Measurements from ENCODE around the gene METTL26.
A peak's percentile ranks its signal among the peaks of the same experiment; 100 is the strongest.
"Not testable (repeated sequence)": the region's sequence is repeated elsewhere in the genome, so short reads cannot be mapped to it uniquely, and the experiment has no call there.

METTL26 gene

DNA sequence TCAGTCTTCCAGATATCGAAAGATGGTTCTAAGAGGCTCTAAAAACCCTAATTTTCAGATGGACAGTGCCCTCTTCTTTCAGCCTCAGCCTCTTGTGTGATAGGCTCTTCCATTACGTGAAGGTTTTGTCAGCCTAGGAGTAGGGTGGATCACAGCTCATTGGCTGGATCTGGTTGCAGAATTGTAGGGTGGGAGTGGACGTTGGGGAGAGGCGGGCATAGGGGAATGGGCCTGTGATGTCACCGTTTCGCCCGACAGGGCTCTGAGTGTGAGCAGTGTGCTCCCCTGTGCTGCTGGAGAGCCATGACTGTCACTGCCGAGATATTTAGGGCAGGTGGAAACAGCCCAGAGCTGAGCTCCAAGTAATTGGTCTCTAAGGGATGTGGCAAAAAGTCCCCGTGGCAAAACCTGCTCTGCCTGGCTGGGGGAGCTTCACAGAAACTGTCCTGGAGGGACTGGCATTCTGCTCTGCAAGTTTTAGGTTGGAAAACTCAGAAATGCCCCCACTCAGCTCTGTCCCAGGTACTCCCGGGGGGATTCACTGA is 11.5 kb downstream of the METTL26 start:
- DNase-seq, result no peak

DNA sequence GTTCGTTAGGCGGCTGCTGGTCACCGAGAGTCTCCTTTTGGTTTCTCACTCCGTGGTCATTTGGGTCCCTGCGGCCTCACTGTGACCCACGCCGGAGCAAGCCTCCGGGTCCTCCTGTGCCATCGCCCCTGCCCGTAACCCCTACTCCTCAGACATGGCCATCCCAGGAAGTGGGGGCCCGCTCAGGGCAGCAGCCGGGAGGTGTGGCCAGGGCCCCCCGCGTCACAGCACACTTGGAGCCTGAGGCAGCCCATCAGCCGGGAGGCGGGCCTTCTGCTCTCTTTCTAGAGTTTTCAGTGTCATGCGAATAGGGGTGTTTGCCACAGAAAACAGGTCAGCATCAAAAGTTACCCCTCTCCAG is 13.2 kb downstream of the METTL26 start:
- no peak for DNase-seq

DNA sequence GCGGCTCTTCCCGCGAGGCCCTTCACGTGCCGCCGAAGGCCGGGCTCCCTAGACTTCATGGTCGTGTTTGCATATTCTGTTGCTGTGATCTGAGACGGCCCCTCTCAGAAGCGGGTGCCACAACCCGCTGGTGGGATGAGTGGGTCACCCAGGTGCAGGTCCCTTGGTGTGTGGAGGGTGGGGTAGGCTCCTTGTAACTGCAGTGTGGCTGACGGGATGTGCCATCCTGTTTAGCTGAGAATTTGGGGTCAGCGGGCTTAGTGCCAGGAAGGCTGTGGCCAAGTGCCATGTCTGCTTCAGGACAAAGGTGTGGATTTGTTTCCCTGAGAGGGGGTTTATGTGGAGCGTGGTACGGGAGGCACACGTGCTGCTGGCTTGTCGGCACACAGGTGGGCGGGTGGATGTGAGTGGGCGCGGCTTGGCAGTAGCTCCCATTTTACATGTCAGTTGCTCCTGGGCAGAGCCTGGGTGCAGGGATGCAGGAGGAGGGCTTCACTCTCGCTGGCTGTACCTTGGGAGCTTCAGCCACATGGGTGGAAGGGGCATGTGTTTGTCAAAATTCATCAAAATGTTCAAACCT is 14.5 kb downstream of the METTL26 start:
- no peak for DNase-seq

DNA sequence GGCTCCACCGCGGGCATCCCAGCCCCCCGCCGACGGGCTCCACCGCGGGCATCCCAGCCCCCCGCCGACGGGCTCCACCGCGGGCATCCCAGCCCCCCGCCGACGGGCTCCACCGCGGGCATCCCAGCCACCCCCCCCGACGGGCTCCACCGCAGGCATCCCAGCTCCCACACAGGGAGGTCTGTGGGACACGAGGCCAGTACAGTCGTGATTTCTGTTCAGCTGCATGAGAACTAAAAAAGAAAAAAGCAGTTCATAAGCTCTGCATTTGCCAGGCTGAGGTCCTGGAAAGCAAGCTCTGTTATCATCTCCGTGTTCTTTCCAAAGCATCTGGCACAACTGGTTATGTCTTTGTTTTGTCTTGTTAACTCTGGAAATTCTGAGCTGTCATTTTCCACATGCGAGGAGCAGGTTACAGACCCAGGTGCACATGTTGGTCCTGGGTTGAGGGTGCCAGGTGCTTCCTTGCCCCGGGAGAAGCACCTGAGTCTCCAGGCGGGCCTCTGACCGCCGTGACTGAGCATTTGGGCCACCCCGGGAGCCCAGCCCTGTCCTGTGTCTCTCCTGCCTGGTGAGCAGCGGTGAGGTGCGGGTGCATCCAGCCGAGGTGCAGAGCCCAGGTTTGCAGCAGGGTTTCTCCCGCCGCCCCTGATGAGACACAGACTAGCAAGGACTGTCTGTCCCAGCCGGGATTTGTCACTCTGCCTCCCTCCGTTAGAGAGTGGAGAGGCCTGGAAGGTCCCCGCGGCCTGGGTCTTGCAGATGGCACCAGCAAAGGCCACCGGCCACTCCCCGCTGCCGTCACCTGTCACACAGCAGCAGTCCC is 15.2 kb downstream of the METTL26 start:
- no peak for DNase-seq

DNA sequence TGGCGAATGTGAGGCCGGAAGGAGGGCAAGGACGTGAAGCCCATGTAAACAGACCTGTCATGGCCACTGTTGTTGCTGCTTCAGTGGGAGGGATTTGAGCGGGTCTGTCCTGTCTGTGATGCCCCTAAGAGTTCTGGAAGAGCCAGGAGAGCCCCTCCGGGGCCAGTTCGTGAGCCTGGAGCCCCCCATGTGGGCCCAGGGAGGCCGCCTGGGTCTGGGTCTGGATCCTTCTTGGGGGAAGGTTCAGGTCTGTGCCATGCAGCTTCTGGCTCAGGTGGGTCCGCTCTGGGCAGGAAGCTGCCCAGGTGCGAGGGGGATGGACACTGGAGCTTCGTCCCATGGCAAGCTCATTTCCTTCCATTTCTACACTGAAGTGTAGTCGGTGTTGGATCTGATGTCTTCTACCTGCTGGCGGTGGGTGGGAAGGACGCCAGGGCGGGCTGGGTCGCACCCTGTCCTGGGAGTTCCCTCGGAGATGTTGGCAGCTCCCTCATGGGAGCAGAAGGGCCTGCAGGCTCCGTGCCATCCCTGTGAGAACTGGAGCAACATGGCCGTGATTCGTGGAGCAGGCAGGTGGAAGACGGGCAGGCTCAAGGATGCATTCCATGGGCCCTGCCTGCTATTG is 16.5 kb downstream of the METTL26 start:
- DNase-seq, result no peak

DNA sequence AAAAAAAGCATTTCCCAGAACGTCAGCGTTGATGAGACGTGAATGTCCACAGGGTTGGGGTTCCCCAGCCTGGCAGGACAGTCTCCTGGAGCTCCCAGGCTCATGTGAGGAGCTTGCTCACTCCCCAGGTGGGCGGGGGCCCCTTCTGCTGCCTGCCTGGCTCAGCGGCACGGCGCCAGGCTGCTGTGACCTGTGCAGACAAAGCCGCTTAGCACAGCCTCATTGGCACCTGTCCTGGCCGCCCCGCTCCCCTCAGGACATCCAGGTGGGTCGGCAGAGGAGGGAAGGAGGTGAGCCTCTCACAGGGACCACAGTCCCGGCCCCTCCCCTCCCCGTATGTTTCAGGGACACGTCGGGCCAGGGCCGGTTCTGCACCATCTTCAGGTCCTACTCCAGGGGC is 18.2 kb downstream of the METTL26 start:
- no peak for DNase-seq

DNA sequence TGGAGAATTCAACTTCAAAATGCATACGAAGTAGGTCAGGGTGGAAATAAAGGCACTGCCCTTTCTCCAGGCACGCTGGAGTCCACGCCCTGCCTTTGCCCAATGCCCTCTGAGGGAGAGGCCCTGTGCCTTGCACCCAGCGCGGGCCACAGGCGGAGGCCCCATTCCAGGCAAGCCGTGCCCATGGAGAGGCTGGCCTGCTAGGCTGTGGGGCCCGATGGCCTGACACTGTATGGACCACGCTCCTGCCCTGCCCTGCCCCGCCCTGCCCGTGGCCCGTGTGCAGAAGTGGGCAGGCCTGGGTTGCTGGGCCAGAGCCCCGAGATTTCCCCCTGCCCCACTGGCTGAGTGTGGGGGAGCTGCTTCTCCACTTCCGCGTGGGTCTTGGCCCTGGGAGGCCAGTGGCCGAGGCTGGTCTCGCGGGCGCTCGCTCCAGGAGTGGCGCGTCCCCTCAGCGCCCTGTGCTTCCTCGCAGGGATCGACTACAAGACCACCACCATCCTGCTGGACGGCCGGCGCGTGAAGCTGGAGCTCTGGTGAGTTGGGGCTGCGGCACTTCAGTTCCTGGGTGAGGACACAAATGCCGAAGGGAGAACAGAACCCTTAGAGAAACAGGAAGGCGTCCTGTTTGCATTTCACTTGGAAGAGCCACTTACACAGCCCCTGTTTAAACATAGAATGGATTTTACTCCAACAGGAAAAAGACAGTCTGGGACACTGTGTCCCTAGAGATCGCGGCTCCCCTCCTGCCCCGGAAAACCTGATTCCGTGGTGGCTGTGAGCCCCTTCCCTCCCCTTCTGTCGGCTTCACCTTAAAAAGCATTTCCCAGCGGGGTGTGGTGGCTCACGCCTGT is 19.1 kb downstream of the METTL26 start:
- no peak for DNase-seq

DNA sequence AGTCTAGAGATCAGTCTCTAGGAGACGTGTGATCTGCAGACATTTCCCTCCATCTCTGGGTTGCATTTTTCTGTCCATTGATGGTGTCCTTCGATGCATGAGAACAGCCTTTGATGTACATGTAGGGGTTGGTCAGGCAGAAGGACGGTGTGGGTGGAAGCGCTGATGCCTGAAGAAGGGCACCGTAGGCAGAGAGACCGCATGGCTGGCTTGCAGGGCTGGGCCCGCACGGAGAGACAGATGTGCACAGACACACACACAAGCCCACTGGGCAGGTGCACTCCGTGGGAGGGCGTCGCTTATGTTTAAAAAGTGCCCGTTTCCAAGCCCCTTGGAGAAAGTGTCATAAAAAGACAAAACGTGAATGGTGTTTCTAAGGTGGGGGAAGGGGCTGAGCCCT is 21.0 kb downstream of the METTL26 start:
- DNase-seq, result no peak

DNA sequence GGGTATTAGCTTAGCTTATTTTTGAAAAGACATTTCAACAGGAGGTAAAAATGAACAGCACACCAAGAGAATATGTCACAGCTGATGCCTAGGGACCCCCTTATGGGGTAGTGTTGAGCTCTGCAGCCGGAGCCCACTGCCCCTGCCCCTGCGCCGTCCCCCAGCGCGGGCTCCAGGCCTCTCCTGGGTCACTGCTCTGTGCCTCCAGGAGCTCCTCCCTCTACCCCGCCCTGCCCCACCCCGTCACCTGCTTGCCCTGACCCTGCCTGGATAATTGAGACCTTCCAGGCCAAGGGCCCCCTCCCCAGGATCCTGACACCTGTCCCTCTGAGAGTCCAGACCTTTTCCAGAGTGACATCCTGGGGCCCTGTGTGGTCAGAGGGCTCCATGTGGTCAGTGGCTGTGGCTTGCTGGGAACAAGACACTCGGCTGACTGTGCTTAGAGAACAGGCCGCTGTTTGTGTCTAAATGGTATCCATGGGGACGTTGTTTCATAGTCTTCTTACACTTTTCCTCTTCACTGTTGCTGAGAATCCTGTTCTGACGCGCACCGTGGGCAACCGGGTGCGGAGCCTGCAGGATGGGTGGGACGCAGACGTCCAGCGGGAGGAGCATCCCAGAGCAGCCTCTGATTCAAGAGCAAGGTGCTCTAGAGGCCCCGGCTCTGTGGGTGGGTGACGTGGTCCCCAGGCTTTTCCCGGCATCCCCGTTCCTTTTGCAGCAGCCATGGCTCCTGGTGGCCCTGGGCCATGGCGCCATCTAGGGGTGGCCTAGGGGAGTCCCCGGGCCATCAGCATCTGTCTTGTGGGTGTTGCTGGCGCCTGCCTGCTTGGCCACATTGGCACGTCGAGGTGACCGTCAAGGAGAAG is 25.4 kb downstream of the METTL26 start:
- peak; percentile 55 for DNase-seq

DNA sequence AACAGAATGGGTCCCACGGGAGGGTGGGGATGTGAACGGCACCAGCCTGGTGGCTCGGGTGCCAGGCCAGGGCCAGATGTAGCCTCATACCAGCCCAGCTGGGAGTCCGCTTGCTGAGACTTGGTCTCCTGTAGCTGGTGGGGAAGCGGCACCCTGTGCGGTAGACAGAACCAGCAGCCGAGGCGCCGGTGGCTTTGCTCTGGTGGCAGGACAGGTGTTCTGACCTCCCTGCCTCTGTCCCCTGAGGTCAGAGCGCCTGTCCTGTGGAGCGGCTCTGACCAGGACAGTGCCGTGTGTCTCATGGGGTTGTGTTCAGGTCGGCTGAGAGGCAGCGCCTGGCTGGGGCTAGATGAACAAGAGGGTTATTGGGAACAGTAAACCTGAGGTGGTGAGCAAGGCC is 26.1 kb downstream of the METTL26 start:
- no peak for DNase-seq

DNA sequence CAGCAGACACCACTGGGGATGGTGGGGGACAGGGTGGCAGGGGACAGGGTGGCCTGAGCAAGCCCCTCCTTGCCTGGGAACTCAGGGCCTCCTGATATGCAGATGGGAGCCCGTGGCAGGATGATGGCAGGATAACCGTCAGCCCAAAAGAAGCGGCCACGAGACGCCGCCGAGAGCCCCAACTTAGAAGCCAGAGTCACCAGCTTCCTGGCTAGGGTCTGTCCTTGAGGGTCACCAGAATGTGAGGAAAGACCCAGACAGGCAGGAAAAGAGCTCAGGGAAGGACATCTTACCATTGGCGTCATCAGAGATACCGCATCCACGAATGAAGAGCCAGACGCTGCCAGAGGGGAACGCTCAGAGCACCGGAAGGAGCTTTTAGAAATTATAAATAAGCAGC is 26.8 kb downstream of the METTL26 start:
- DNase-seq, result no peak

DNA sequence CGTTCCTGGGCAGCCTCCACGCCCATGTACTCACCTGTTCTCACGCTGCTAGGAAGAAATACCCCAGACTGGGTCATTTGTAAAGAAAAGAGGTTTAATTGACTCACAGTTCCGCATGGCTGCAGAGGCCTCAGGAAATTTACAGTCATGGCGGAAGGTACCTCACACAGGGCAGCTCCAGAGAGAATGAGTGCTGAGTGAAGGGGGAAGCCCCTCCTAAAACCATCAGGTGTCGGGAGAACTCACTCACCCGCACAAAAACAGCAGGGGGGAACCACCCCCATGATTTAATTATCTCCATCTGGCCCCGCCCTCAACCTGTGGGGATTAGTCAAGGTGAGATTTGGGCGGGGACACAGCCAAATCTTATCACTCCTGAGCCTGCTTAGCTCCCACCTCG is 28.1 kb downstream of the METTL26 start:
- no peak for DNase-seq

DNA sequence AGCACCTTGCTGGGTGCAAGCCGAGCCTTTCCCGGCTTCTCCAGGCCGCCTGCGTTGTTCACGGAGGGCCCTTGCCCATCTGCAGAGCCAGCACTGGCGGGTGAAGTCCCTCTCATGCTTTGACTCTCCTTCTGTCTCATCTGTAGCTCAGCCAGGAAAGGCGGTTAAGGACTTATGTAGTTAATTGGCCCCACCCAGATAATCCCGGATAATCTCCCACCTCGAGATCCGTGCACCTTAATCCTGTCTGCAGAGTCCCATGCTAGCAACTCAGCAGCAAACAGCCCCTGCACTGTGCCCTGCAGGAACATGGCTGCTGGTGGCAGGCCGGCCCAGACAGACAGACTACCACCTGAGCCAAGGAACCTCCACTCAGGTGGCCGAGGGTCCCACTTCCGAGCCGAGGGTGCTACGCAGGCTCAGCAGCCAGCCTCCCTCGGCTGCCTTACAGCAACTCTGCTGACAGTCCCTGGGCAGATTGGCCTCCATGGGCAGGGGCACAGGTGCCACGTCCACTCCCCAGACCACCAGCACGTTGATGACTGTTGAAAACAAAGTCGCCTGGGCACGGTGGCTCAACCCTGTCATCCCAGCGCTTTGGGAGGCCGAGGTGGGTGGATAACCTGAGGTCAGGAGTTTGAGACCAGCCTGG is 29.3 kb downstream of the METTL26 start:
- no peak for DNase-seq

DNA sequence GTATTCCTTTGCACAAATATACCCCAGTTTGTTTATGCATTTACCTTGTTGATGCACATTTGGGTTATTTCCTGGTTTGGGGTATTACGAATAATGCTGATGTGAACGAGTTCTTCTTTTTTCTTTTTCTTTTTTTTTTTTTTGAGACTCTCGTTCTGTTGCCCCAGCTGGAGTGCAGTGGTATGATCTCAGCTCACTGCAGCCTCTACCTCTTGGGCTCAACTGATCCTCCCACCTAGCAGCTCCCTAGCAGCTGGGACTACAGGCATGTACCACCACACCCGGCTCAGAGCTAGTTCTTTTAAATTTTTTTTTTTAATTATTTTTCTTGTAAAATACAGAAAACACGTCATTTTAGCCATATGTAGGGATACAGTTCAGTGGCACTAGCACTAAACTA is 32.2 kb downstream of the METTL26 start:
- DNase-seq, result no peak

DNA sequence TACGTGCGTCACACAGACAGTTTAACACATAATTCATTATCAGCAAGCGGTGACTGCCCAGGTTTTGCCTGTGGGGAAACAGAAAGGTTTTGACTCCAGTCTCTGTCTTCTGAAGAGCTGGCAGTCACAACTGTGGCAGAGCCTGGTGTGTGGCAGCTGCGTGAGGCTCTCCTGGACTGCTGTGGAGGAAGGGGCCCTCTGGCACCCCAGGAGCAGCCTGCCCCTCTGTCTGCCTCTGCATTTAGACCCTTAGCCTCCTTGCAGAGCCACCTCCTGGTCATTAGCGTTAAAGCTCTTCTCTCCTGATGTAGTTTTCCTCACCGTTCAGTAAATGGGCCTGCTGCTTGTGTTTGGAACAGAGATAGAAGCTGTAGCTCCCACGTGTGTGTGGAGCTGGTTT is 35.3 kb downstream of the METTL26 start:
- DNase-seq, result no peak

DNA sequence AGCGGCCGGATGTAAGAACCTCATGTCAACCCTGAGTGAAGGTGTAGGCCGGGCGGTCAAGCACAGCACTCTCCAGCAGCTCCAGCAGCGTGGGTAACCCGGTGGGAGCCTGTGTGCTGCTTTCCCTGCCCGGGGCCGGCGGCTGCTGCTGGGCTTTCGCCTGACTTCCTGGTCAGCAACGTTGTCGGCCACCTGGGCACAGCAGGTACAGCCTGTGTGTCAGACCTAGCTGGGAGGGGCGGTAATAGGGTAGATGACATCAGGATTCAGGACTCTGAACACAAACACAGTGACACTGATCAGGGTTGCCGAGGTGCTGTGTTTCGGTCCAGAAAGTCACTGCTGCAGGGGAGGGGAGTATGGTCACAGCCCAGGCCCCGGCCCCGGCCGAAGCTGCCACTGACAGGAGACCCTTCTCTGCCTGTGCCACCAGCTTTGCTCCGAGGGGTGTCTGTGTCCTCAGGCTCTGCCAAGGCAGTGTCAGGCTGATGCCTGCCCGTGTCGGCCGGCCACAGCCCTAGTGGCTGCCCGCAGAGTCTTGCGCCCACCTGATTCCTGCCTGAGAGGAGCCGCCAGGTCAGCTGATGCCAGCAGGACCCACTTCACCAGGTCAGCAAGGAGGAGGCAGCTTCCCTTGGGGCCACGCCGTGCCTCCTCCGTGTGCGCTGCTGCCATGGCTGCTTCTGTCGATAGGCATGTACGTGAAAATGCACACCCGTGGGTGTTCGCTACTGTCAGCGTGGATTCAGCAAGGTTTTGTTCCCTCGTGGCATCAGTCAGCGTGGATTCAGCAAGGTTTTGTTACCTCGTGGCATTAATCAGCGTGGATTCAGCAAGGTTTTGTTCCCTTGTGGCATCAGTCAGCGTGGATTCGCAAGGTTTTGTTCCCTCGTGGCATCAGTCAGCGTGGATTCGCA is 37.0 kb downstream of the METTL26 start:
- DNase-seq, result no peak

DNA sequence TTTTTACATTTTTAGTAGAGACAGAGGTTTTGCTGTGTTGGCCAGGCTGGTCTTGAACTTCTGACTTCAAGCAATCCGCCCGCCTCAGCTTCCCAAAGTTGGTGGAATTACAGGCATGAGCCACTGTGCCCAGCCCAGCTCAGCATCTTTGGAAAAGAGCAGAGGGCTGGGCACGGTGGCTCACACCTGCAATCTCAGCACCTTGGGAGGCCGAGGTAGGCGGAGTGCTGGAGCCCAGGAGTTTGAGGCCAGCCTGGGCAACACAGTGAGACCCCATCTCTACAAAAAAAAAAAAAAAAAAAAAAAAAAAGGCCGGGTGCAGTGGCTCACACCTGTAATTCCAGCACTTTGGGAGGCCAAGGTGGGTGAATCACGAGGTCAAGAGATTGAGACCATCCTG is 38.5 kb downstream of the METTL26 start:
- DNase-seq, result not testable (repeated sequence)

DNA sequence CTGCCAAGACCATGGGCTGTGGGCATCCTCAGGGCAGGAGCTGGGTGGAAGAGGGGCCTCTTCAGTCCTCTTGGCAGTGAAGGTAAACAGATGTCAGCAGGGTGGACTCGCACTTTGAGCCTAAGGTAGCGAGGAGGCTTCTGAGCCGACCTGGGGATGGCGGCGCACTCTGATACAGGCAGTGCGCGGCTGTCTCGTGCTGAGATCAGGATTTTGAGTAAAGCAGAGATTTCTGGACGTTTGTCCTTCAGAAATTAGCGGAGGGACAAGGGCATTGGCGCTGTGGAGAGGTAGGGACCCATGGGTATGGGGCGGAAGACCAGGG is 39.4 kb downstream of the METTL26 start:
- DNase-seq, result no peak

DNA sequence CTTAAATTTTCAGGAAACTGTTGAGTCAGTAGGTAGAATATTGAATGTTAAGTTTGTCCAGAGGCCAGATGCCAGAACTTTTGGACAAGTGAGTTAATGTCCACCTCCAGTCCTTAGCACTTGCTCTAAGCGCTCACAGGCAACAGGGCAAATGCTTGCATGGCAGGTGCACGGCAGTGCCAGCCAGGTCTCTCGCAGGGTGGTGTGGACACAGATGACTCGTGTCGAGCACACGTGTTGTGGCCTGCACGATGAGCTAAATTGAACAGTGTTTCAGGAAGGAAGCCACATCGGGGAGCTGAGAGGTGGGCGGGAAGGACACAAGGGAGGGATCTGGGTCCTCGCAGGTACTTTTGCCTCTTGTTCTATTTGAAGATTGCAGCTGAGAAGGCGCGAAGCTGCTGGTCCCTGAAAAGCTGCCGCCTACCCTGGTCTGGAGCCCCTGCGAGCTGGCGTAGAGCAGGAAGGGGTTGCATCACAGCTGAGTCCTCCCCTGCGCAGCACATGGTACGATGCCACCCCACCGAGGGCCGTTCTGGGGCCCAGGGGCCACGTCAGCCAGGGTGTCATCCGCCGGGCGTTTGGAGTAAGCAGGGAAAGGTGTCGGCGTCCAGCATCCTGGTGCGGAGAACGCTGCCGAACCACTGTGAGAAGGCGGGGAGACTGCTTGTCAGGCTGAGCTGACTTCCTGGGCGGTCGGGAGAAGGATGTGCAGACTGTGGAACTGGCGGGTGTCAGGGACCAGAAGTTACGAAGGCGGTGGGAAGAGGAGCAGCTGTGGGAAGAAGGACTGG is 40.0 kb downstream of the METTL26 start:
- DNase-seq, result no peak

DNA sequence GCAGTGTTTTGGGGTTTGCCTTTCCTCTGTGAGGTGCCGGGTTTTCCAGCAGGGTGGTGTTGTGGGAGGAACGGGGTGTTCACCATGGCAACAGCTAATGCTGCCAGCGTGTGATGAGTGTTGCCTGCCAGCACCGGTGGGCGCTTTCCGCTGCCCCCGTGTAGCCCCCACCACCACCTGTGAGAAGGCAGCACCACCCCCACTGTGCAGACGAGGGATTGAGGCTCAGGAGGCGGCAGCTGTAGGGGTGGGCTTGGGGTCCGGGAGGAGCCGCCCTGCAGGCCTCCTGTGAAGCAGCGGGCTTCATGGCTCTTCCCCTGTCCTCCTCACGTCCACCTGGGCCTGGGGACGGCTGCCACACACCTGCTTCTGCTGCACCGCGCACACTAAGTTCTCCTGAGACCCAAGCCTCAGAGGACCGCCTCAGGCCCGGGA is 41.0 kb downstream of the METTL26 start:
- no peak for DNase-seq
